Spleen (tissue), 11 donors: ENCODE data around the gene PILRB. TPM values are rescaled to one million over a fixed set of nuclear protein-coding genes. Genes with fewer than 3 reads are reported as not detected.
A peak's percentile ranks its signal among the peaks of the same experiment; 100 is the strongest.
"Not testable (repeated sequence)": the region's sequence is repeated elsewhere in the genome, so short reads cannot be mapped to it uniquely, and the experiment has no call there.

Experiments
- DNase-seq: peaks from one replicate; pipeline ENCODE4 v3.0.0-alpha.2; 2020
- H3K27ac ChIP-seq, 8 donors: fragments of 200-600 bp; sonication (generic) in 7 of 8; 1 replicate in 4 of 8; 2 replicates in 4 of 8; pipeline versions ENCODE4 v1.5.0 to v1.8.0; 2016 to 2021; ENCODE audit warnings: inconsistent platforms in 4 of 8, mild to moderate bottlenecking in 4 of 8, moderate library complexity in 1 of 8
- H3K27me3 ChIP-seq, 7 donors: fragments of 200-600 bp; sonication (generic) in 6 of 7; replicated peaks in 1 of 7; 1 replicate in 4 of 7; 2 replicates in 3 of 7; pipeline versions ENCODE4 v1.5.0 to v1.8.0; 2016 to 2021; ENCODE audit warnings: inconsistent platforms in 3 of 7, mild to moderate bottlenecking in 1 of 7
- H3K36me3 ChIP-seq, 6 donors: fragments of 200-600 bp; sonication (generic) in 5 of 6; 1 replicate in 4 of 6; 2 replicates in 2 of 6; pipeline versions ENCODE4 v1.5.0 to v1.8.0; 2016 to 2021; ENCODE audit warnings: inconsistent platforms in 2 of 6
- H3K4me1 ChIP-seq, 6 donors: fragments of 200-600 bp; sonication (generic) in 5 of 6; 1 replicate in 3 of 6; 2 replicates in 3 of 6; pipeline versions ENCODE4 v1.5.0 to v1.8.0; 2016 to 2021; ENCODE audit warnings: inconsistent platforms in 3 of 6
- H3K4me3 ChIP-seq, 8 donors: fragments of 200-600 bp; sonication (generic) in 7 of 8; 1 replicate in 4 of 8; 2 replicates in 4 of 8; pipeline versions ENCODE4 v1.5.0 to v1.8.0; 2016 to 2021; ENCODE audit warnings: inconsistent platforms in 4 of 8, mild to moderate bottlenecking in 4 of 8, moderate library complexity in 2 of 8
- H3K9me3 ChIP-seq, 8 donors: fragments of 200-600 bp; sonication (generic) in 7 of 8; 1 replicate in 4 of 8; 2 replicates in 4 of 8; pipeline versions ENCODE4 v1.5.0 to v1.8.0; 2016 to 2021; ENCODE audit warnings: inconsistent platforms in 4 of 8
- POLR2A ChIP-seq, 3 donors: fragments of 450-650 bp; IDR thresholded peaks; one replicate each; pipeline ENCODE4 v1.5.1; 2017; ENCODE audit warnings: antibody characterized with exemption in 3 of 3, mild to moderate bottlenecking in 1 of 3
- POLR2AphosphoS5 ChIP-seq, 3 donors: sonication (generic); formaldehyde crosslinking; IDR thresholded peaks; one replicate each; pipeline ENCODE4 v1.5.1; 2017; ENCODE audit warnings: antibody characterized with exemption in 3 of 3
- WGBS, 5 donors: extraction: QIAGEN DNeasy Blood & Tissue Kit in 3 of 5; methylation state at CpG; one replicate each; pipeline versions ENCODE4 v1.1.5 to v1.1.7; 2013 to 2018; 5-methylcytosine and 5-hydroxymethylcytosine counted together
- intact Hi-C: fragments of 100-400 bp; cut with DNase I; formaldehyde crosslinking; loops from one replicate; pipeline ENCODE4 v1.15.0; 2023; ENCODE audit warnings: low total_unique reads
- polyA plus RNA-seq, 3 donors: library from polyadenylated mRNA; stranded (reverse); fragments of 200-250 nt; gene quantifications; one replicate each; pipeline ENCODE4 v1.2.1, GENCODE V29; 2013
- total RNA-seq, 7 donors: library from RNA; depleted of rRNA in 3 of 7; stranded (reverse); fragments of >200 nt in 3 of 7; fragmentation: NEBNext Ultra II Directional in 4 of 7; extraction: Animal tissue kit (Norgen Biotek cat#: 25700) in 4 of 7; gene quantifications; one replicate each; pipeline versions ENCODE4 v1.1.0 to v1.2.1, GENCODE V29; 2016 to 2021
- TF ChIP-seq, protein P1 (sequence below), 11 experiments: fragments of 200-600 bp in 7 of 11; fragments of 450-650 bp in 4 of 11; sonication (generic) in 4 of 11; IDR thresholded peaks in 8 of 11; conservative IDR thresholded peaks in 3 of 11; 1 replicate in 7 of 11; 2 replicates in 4 of 11; pipeline versions ENCODE4 v1.4.0 to v1.8.0; 2016 to 2021; ENCODE audit warnings: antibody characterized with exemption in 11 of 11, inconsistent platforms in 4 of 11, mild to moderate bottlenecking in 1 of 11
- donor health status: healthy with polysubstance abuse.
- donor health status: DM: no; HTN: no; CAD: no; lungs with moderate emphysema.
- donor health status: DM: no; HTN: no; CAD: no.
- donor health status: Bipolar disorder and iron deficiency.
- donor health status: healthy.
- donor health status: DM: no; HTN: no; CAD: no.
- donor health status: DM: yes; HTN: yes; CAD: no.

Gene PILRB
- total and polyA plus RNA-seq, 10 donors: 56.8 to 114 (median 70.9) TPM

DNA sequence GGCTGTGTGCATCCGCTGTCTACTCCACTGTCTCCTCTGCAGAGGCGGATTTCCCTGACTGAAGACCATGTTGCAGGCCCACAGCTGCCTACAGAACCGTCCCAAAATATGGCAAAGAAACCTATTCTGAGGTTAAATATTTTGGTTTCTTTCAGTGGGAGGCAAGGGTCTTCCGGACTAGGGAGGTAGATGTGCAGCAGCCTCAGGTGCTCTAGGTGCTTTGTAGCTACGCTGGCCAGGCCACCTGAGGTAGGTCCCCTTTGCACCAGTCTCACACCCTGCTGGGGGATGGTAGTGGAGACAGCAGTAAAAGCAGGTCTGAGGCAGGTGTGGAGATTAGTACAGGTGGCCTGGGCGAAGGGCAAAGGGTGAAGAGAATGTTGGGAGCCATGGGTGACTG is 8.2 kb upstream of the PILRB start:
- intact Hi-C loops: loop anchor here (10.0 kb wide), 2 partner anchors 55 to 215 kb away; no protein-coding TSS in a partner anchor
- WGBS, 5 donors: 95 to 100% (median 97%) methylated on average over 6 of the region's 6 CpGs
- peaks cover 6 to 91% (median 68%) of the 10 kb centered on the region in 6 donors for H3K36me3 ChIP-seq
- H3K4me3 ChIP-seq: no peak overlapping the region
- H3K27ac ChIP-seq: no peak overlapping the region
- H3K4me1 ChIP-seq: peaks cover 0 to 43% (median 12%) of the 10 kb centered on the region in 6 donors
- H3K27me3 ChIP-seq: no peaks in the 10 kb centered on the region
- no peak for DNase-seq
- H3K9me3 ChIP-seq: no peaks in the 10 kb centered on the region
- no peak for TF ChIP-seq POLR2A (IDR thresholded peaks at IDR 0.05)
- peak in 1 of 3 donors; percentile 16 for TF ChIP-seq POLR2AphosphoS5 (IDR thresholded peaks at IDR 0.05)
- TF ChIP-seq, protein P1, sequence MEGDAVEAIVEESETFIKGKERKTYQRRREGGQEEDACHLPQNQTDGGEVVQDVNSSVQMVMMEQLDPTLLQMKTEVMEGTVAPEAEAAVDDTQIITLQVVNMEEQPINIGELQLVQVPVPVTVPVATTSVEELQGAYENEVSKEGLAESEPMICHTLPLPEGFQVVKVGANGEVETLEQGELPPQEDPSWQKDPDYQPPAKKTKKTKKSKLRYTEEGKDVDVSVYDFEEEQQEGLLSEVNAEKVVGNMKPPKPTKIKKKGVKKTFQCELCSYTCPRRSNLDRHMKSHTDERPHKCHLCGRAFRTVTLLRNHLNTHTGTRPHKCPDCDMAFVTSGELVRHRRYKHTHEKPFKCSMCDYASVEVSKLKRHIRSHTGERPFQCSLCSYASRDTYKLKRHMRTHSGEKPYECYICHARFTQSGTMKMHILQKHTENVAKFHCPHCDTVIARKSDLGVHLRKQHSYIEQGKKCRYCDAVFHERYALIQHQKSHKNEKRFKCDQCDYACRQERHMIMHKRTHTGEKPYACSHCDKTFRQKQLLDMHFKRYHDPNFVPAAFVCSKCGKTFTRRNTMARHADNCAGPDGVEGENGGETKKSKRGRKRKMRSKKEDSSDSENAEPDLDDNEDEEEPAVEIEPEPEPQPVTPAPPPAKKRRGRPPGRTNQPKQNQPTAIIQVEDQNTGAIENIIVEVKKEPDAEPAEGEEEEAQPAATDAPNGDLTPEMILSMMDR (IDR thresholded peaks at IDR 0.05 in 8 of 11, conservative IDR thresholded peaks at IDR 0.05 in 3 of 11): no peak

DNA sequence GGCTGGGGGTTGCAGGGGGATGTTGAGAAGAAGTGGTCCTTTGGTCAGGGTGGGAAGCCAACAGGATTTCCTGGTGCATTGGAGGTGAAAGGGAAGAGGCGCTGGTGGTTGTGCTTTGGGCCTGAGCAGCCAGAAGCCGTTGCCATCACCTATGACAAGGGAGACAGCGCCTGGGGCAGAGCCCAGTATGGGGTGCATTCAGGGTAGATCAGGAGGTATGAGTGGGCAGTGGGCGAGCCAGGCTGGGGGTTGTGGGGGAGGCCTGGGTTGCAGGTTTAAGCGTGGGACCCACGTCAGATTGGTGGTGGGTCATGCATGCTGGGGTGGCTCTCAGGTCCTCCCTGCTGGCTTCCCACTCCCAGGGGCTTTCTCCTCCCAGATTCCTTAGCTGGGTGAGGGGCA is 6.3 kb upstream of the PILRB start:
- TF ChIP-seq POLR2AphosphoS5 (IDR thresholded peaks at IDR 0.05) (no peak), POLR2A (IDR thresholded peaks at IDR 0.05) (no peak)
- TF ChIP-seq, protein P1 (IDR thresholded peaks at IDR 0.05 in 8 of 11, conservative IDR thresholded peaks at IDR 0.05 in 3 of 11): no peak
- no peaks in the 10 kb centered on the region for H3K9me3 ChIP-seq

DNA sequence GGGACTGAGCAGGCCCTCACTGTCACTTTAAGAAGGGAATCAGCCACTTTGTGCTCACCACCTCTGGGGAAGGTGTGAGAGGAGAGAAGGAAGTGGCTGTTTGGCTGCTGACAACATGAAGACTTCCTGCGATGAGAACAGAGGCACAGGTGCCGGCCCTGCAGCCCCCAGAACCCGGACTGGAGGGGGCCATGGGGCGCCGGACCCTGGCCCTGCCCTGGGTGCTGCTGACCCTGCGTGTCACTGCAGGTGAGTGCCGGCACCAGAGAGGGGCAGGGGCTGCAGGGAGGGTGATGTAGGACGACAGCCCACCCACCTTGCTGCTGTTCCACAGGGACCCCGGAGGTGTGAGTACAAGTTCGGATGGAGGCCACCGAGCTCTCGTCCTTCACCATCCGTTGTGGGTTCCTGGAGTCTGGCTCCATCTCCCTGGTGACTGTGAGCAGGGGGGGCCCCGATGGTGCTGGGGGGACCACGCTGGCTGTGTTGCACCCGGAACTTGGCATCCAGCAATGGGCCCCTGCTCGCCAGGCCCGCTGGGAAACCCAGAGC is 5.6 kb upstream of the PILRB start:
- H3K27ac ChIP-seq: peak overlapping the region in 6 of 8 donors; percentile 46 to 89 (median 70)
- peak; percentile 13 to 63 (median 25) for TF ChIP-seq POLR2AphosphoS5 (IDR thresholded peaks at IDR 0.05)
- H3K4me3 ChIP-seq: peak overlapping the region in 5 of 8 donors; percentile 25 to 65 (median 35)
- H3K4me1 ChIP-seq: peaks cover 0 to 54% (median 12%) of the 10 kb centered on the region in 6 donors
- DNase-seq: peak; percentile 78
- H3K27me3 ChIP-seq, H3K9me3 ChIP-seq: not testable (repeated sequence)
- peaks cover 3 to 100% (median 81%) of the 10 kb centered on the region in 6 donors for H3K36me3 ChIP-seq
- WGBS, 5 donors: 72 to 94% (median 76%) methylated on average over 8 to 18 of the region's 18 CpGs
- intact Hi-C loops: loop anchor here (10.0 kb wide), 1 partner anchor 52 kb away; no protein-coding TSS in a partner anchor

More for the DNA sequence above, 6.3 kb upstream of the PILRB start:
- intact Hi-C loops: loop anchor here (10.0 kb wide), 1 partner anchor 53 kb away; no protein-coding TSS in a partner anchor
- Histone ChIP-seq H3K4me3 (peak overlapping the region in 2 of 8 donors; percentile 36 to 65), H3K27me3 (no peaks in the 10 kb centered on the region), H3K4me1 (peaks cover 0 to 49% (median 11%) of the 10 kb centered on the region in 6 donors), H3K36me3 (peaks cover 3 to 100% (median 80%) of the 10 kb centered on the region in 6 donors), H3K27ac (peak overlapping the region in 5 of 8 donors; percentile 48 to 89 (median 81))
- WGBS, 5 donors: 76 to 85% (median 78%) methylated on average over 6 of the region's 6 CpGs
- peak; percentile 76 for DNase-seq

DNA sequence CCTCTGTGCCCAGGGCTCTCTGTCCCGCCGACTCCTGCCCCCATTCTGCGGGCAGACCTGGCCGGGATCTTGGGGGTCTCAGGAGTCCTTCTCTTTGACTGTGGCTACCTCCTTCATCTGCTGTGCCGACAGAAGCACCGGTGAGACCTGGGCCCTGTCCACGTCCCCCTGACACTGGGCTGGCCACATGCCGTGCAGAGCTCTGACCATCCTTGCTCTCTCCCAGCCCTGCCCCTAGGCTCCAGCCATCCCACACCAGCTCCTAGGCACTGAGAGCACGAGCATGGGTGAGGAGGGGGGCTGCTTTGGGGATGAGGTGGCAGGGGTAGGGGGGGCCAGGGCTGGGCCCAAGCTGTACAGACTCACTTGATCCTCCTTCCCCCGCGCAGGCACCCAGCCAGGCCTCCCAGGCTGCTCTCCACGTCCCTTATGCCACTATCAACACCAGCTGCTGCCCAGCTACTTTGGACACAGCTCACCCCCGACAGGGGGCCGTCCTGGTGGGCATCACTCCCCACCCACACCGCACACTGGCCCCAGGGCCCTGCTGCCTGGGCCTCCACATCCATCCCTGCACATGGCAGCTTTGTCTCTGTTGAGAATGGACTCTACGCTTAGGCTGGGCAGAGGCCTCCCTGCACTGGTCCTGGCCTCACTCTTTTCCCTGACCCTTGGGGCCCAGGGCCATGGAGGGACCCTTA is 4.8 kb upstream of the PILRB start:
- peak in 1 of 3 donors; percentile 31 for TF ChIP-seq POLR2AphosphoS5 (IDR thresholded peaks at IDR 0.05)
- TF ChIP-seq, protein P1 (IDR thresholded peaks at IDR 0.05 in 8 of 11, conservative IDR thresholded peaks at IDR 0.05 in 3 of 11): no peak
- WGBS, 5 donors: 91 to 95% (median 94%) methylated on average over 9 to 16 of the region's 16 CpGs
- intact Hi-C loops: loop anchor here (10.0 kb wide), 1 partner anchor 52 kb away; no protein-coding TSS in a partner anchor
- H3K27ac ChIP-seq: peak overlapping the region; percentile 35 to 89 (median 54)
- peaks cover 3 to 100% (median 81%) of the 10 kb centered on the region in 6 donors for H3K36me3 ChIP-seq
- peak overlapping the region in 4 of 8 donors; percentile 29 to 65 (median 36) for H3K4me3 ChIP-seq
- H3K9me3 ChIP-seq: no peaks in the 10 kb centered on the region
- peaks cover 0 to 62% (median 17%) of the 10 kb centered on the region in 6 donors for H3K4me1 ChIP-seq
- DNase-seq: no peak
- H3K27me3 ChIP-seq: no peaks in the 10 kb centered on the region
